SK-N-MC (cell line): ENCODE results near the gene SLC30A4.

Experiments used
- EZH2 ChIP-seq: fragments of 200-600 bp; sonication (generic); IDR thresholded peaks from one replicate; pipeline ENCODE4 v1.6.1; 2017; ENCODE audit warnings: antibody characterized with exemption
- FOXP2 ChIP-seq: optimal IDR thresholded peaks from 2 replicates; pipeline ENCODE3; 2011; ENCODE audit warnings: mild to moderate bottlenecking, moderate library complexity; ENCODE audit not compliant: insufficient read depth; ENCODE audit errors: extremely low read length, control extremely low read depth
- POLR2AphosphoS5 ChIP-seq: IDR thresholded peaks from 2 replicates; pipeline ENCODE4 v1.6.1; 2012; ENCODE audit warnings: mild to moderate bottlenecking, low read depth, low read length, borderline replicate concordance

DNA sequence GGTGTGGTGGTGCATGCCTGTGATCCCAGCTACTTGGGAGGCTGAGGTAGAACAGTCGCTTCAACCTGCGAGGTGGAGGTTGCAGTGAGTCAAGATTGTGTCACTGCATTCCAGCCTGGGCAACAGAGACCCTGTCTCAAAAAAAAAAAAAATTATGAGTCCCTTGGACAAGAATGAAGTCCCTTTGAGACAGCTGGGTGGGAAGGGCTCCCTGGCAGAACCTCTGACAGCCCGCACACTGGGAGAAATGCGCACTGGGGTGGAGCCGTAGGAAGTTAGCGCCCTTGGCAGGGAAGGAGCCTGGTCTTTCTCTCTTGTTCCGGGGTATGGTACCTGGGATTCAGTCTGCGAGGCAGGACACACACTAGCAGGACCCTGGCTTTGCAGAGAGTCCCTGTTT, 51.4 kb downstream of the SLC30A4 start:
- no peak for TF ChIP-seq POLR2AphosphoS5
- TF ChIP-seq EZH2, result no peak
- TF ChIP-seq FOXP2, result no peak
